Activated naive CD4-positive, alpha-beta T cell treated with anti-CD3 and anti-CD28 coated beads, Interleukin-2, amount 50 U/mL, for 24 hours (primary cell): ENCODE data around the gene OR13C3.
"Not testable (repeated sequence)": the region's sequence is repeated elsewhere in the genome, so short reads cannot be mapped to it uniquely, and the experiment has no call there.

Experiments used
- H3K27ac Mint-ChIP-seq: one replicate; pipeline ENCODE4 v1.8.0; 2021; ENCODE audit warnings: mild to moderate bottlenecking, mixed read lengths
- H3K27me3 Mint-ChIP-seq: one replicate; pipeline ENCODE4 v1.8.0; 2021; ENCODE audit warnings: mixed read lengths
- H3K36me3 Mint-ChIP-seq: one replicate; pipeline ENCODE4 v1.8.0; 2021; ENCODE audit warnings: mixed read lengths
- H3K4me1 Mint-ChIP-seq: one replicate; pipeline ENCODE4 v1.8.0; 2021; ENCODE audit warnings: mixed read lengths
- H3K4me3 Mint-ChIP-seq: one replicate; pipeline ENCODE4 v1.8.0; 2021; ENCODE audit warnings: mild to moderate bottlenecking, mixed read lengths
- H3K9me3 Mint-ChIP-seq: one replicate; pipeline ENCODE4 v1.8.0; 2021; ENCODE audit warnings: mixed read lengths

Gene OR13C3

GRCh38 chr9:104536756-104537155 lies at the start of gene OR13C3:
TSS of gene OR13C3 (minus strand) at chr9:104536856. CDS start at chr9:104536723, 133 bp downstream.
- Mint-ChIP-seq H3K4me3 (no peak within 1 kb of the TSS), H3K36me3 (no peaks in the 10 kb centered on the region), H3K27me3 (no peaks in the 10 kb centered on the region), H3K4me1 (no peaks in the 10 kb centered on the region), H3K9me3 (no peaks in the 10 kb centered on the region), H3K27ac (no peak within 1 kb of the TSS)

- Mint-ChIP-seq H3K4me3 (no peak overlapping the region), H3K4me1 (no peaks in the 10 kb centered on the region), H3K27me3 (peaks cover 2% of the 10 kb centered on the region), H3K36me3 (no peaks in the 10 kb centered on the region), H3K9me3 (no peaks in the 10 kb centered on the region), H3K27ac (no peak overlapping the region)
Measured at GRCh38 chr9:104580562-104580961, 43.9 kb upstream of the OR13C3 start.

- Mint-ChIP-seq H3K4me1 (no peaks in the 10 kb centered on the region), H3K9me3 (peaks cover 11% of the 10 kb centered on the region), H3K27ac (no peak overlapping the region), H3K36me3 (no peaks in the 10 kb centered on the region), H3K27me3 (peaks cover 2% of the 10 kb centered on the region), H3K4me3 (no peak overlapping the region)
Measured at GRCh38 chr9:104577263-104577662, 40.6 kb upstream of the OR13C3 start.

GRCh38 chr9:104575456-104575855 lies 38.8 kb upstream of the OR13C3 start:
- H3K36me3 Mint-ChIP-seq = no peaks in the 10 kb centered on the region
- H3K27me3 Mint-ChIP-seq = no peaks in the 10 kb centered on the region
- peaks cover 13% of the 10 kb centered on the region for H3K9me3 Mint-ChIP-seq
- H3K4me3 Mint-ChIP-seq = no peak overlapping the region
- H3K27ac Mint-ChIP-seq = no peak overlapping the region
- H3K4me1 Mint-ChIP-seq = no peaks in the 10 kb centered on the region

GRCh38 chr9:104572612-104573011 lies 36.0 kb upstream of the OR13C3 start:
- Mint-ChIP-seq H3K4me3 (no peak overlapping the region), H3K9me3 (peaks cover 13% of the 10 kb centered on the region), H3K27me3 (peaks cover 1% of the 10 kb centered on the region), H3K4me1 (no peaks in the 10 kb centered on the region), H3K36me3 (no peaks in the 10 kb centered on the region), H3K27ac (no peak overlapping the region)

GRCh38 chr9:104568868-104569267 lies 32.2 kb upstream of the OR13C3 start, which contains the start of gene OR13C8:
TSS of gene OR13C8 (plus strand) at chr9:104569168. CDS start at chr9:104569168, 0 bp downstream.
- peaks cover 1% of the 10 kb centered on the region for H3K27me3 Mint-ChIP-seq
- H3K27ac Mint-ChIP-seq = no peak within 1 kb of the TSS
- H3K4me1 Mint-ChIP-seq = no peaks in the 10 kb centered on the region
- H3K4me3 Mint-ChIP-seq = no peak within 1 kb of the TSS
- H3K36me3 Mint-ChIP-seq = no peaks in the 10 kb centered on the region
- peaks cover 9% of the 10 kb centered on the region for H3K9me3 Mint-ChIP-seq

GRCh38 chr9:104564358-104564757 lies 27.7 kb upstream of the OR13C3 start:
- Mint-ChIP-seq H3K27me3 (peaks cover 1% of the 10 kb centered on the region), H3K4me3 (no peak overlapping the region), H3K27ac (no peak overlapping the region), H3K36me3 (no peaks in the 10 kb centered on the region), H3K4me1 (no peaks in the 10 kb centered on the region), H3K9me3 (no peaks in the 10 kb centered on the region)

- H3K36me3 Mint-ChIP-seq = no peaks in the 10 kb centered on the region
- H3K27ac Mint-ChIP-seq = no peak overlapping the region
- no peaks in the 10 kb centered on the region for H3K4me1 Mint-ChIP-seq
- H3K4me3 Mint-ChIP-seq = no peak overlapping the region
- H3K9me3 Mint-ChIP-seq = peaks cover 8% of the 10 kb centered on the region
- peaks cover 2% of the 10 kb centered on the region for H3K27me3 Mint-ChIP-seq
Measured at GRCh38 chr9:104556830-104557634, 20.4 kb upstream of the OR13C3 start.

GRCh38 chr9:104555521-104555920 lies 18.9 kb upstream of the OR13C3 start:
- Mint-ChIP-seq H3K4me3 (no peak overlapping the region), H3K9me3 (peaks cover 8% of the 10 kb centered on the region), H3K4me1 (no peaks in the 10 kb centered on the region), H3K36me3 (no peaks in the 10 kb centered on the region), H3K27ac (no peak overlapping the region), H3K27me3 (peaks cover 2% of the 10 kb centered on the region)

- no peaks in the 10 kb centered on the region for H3K4me1 Mint-ChIP-seq
- no peaks in the 10 kb centered on the region for H3K36me3 Mint-ChIP-seq
- peaks cover 7% of the 10 kb centered on the region for H3K9me3 Mint-ChIP-seq
- peaks cover 2% of the 10 kb centered on the region for H3K27me3 Mint-ChIP-seq
- H3K4me3 Mint-ChIP-seq = no peak overlapping the region
- no peak overlapping the region for H3K27ac Mint-ChIP-seq
Measured at GRCh38 chr9:104553261-104553660, 16.6 kb upstream of the OR13C3 start.

GRCh38 chr9:104544644-104545043 lies 8.0 kb upstream of the OR13C3 start:
- Mint-ChIP-seq H3K9me3 (no peaks in the 10 kb centered on the region), H3K27ac (no peak overlapping the region), H3K4me3 (no peak overlapping the region), H3K27me3 (no peaks in the 10 kb centered on the region), H3K36me3 (no peaks in the 10 kb centered on the region), H3K4me1 (no peaks in the 10 kb centered on the region)

GRCh38 chr9:104539275-104539674 lies 2.6 kb upstream of the OR13C3 start:
- no peak overlapping the region for H3K4me3 Mint-ChIP-seq
- no peaks in the 10 kb centered on the region for H3K27me3 Mint-ChIP-seq
- no peaks in the 10 kb centered on the region for H3K4me1 Mint-ChIP-seq
- H3K9me3 Mint-ChIP-seq = no peaks in the 10 kb centered on the region
- no peaks in the 10 kb centered on the region for H3K36me3 Mint-ChIP-seq
- H3K27ac Mint-ChIP-seq = no peak overlapping the region

- H3K36me3 Mint-ChIP-seq = no peaks in the 10 kb centered on the region
- H3K9me3 Mint-ChIP-seq = peaks cover 4% of the 10 kb centered on the region
- no peak within 1 kb of the TSS for H3K27ac Mint-ChIP-seq
Measured at GRCh38 chr9:104527109-104527508, 9.5 kb downstream of the OR13C3 start, which contains the start of gene OR13C4. TSS of gene OR13C4 (minus strand) at chr9:104527209. CDS start at chr9:104527209, 0 bp downstream.

GRCh38 chr9:104520241-104520640 lies 16.4 kb downstream of the OR13C3 start:
- not testable (repeated sequence) for H3K36me3 Mint-ChIP-seq, H3K4me3 Mint-ChIP-seq, H3K27me3 Mint-ChIP-seq, H3K27ac Mint-ChIP-seq, H3K9me3 Mint-ChIP-seq, H3K4me1 Mint-ChIP-seq

More at GRCh38 chr9:104527109-104527508, 9.5 kb downstream of the OR13C3 start, which contains the start of gene OR13C4:
- H3K4me1 Mint-ChIP-seq = no peaks in the 10 kb centered on the region
- H3K4me3 Mint-ChIP-seq = no peak within 1 kb of the TSS
- peaks cover 2% of the 10 kb centered on the region for H3K27me3 Mint-ChIP-seq

- peaks cover 4% of the 10 kb centered on the region for H3K27me3 Mint-ChIP-seq
- no peaks in the 10 kb centered on the region for H3K36me3 Mint-ChIP-seq
- H3K9me3 Mint-ChIP-seq = peaks cover 12% of the 10 kb centered on the region
- no peak overlapping the region for H3K27ac Mint-ChIP-seq
- H3K4me3 Mint-ChIP-seq = no peak overlapping the region
- H3K4me1 Mint-ChIP-seq = no peaks in the 10 kb centered on the region
Measured at GRCh38 chr9:104514901-104515300, 21.8 kb downstream of the OR13C3 start.

GRCh38 chr9:104506565-104506964 lies 30.1 kb downstream of the OR13C3 start:
- Mint-ChIP-seq H3K4me3 (no peak overlapping the region), H3K4me1 (no peaks in the 10 kb centered on the region), H3K9me3 (peaks cover 7% of the 10 kb centered on the region), H3K36me3 (no peaks in the 10 kb centered on the region), H3K27me3 (peaks cover 4% of the 10 kb centered on the region), H3K27ac (no peak overlapping the region)
